GM12873 (cell line): Measurements from ENCODE around the gene CSMD2.

Source experiments
- TF ChIP-seq, protein P1 (sequence below): IDR thresholded peaks from 2 replicates; pipeline ENCODE4 v1.5.1; 2012; ENCODE audit warnings: low read depth, mild to moderate bottlenecking, moderate library complexity, low read length, control low read depth; ENCODE audit not compliant: insufficient read depth; ENCODE audit errors: missing control alignments

CSMD2 gene

GRCh38 chr1:33903210-33903589 lies 261.8 kb downstream of the CSMD2 start:
- TF ChIP-seq, protein P1, sequence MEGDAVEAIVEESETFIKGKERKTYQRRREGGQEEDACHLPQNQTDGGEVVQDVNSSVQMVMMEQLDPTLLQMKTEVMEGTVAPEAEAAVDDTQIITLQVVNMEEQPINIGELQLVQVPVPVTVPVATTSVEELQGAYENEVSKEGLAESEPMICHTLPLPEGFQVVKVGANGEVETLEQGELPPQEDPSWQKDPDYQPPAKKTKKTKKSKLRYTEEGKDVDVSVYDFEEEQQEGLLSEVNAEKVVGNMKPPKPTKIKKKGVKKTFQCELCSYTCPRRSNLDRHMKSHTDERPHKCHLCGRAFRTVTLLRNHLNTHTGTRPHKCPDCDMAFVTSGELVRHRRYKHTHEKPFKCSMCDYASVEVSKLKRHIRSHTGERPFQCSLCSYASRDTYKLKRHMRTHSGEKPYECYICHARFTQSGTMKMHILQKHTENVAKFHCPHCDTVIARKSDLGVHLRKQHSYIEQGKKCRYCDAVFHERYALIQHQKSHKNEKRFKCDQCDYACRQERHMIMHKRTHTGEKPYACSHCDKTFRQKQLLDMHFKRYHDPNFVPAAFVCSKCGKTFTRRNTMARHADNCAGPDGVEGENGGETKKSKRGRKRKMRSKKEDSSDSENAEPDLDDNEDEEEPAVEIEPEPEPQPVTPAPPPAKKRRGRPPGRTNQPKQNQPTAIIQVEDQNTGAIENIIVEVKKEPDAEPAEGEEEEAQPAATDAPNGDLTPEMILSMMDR, result no peak

DNA sequence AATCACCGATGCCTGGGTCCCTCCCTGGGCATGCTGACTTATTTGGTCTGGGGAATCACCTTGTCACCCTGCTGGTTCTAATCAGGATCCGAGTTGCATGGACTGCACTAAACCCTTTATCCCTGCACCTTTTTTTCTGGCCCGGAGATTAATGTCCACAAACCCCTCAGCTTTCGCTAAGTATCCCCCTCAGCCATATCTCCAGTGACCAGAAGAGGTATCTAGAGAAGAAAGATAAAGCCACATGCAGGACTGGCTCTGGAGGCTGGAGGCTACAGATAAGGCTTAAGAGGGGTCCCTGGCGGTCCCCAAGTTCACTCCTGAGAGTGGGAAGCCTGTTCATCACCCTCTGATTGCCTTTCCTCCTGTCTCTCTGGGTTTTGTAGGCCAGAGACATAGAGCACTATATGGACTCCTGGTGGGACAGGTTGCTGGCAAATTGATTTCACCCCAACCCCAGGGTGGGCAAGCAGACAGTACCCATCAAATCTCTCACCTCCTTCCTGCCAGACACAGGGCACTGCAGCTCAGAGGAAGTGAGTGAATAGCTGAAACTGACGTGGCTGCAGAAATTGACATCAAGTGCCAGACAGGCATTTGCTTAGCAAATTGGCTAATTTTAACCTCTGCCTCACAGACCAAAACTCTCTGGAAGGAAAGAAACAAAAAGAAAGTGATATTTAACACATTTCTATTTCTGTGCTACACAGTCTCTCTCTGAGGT lies 262.4 kb downstream of the CSMD2 start:
- TF ChIP-seq, protein P1, result no peak

GRCh38 chr1:33899746-33900145 lies 265.3 kb downstream of the CSMD2 start:
- TF ChIP-seq, protein P1, result no peak

DNA sequence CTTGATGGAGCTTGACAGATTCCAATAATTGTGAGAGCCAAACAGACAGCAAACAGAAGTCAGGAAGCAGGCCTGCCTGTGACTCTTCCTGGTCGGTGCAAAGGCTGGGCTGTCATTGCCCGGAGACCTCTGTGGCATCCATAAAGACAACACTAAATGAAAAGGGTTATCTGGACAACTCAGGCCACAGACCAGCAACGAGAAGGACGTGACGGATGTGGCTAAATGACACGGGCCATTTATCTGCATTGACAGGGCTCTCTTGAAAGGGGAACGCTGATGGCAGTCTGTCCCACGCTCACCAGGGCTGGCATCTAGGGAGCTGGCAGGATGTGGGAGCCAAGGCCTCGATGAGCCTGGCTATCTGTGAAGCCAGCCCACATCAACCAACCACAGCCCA lies 266.1 kb downstream of the CSMD2 start:
- TF ChIP-seq, protein P1, result no peak

GRCh38 chr1:33898406-33898805 lies 266.6 kb downstream of the CSMD2 start:
- TF ChIP-seq, protein P1, result no peak

GRCh38 chr1:33897092-33897725 lies 267.8 kb downstream of the CSMD2 start:
- TF ChIP-seq, protein P1, result no peak

DNA sequence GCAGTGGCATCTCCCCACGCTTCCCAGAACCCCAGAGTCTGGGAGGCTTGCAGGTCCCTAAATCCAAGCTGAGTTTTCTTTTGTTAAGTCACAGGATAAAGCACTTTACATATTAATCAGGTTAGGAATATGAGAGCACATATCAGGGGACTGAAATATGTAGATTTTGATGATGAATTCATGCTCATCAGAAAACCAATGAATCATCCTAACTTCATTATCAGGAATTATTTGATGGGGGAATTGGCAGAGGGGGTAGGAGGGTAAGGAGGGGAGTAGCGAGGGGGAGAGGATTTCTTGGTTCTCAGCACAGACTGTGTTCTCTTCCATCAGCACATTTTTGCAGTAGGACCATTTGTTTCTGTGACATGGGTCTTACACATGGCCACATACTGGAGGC lies 269.1 kb downstream of the CSMD2 start:
- TF ChIP-seq, protein P1, result no peak
